IMR-90 (cell line): ENCODE data around the gene CCDC83. TPM values are rescaled to one million over a fixed set of nuclear protein-coding genes. Genes with fewer than 3 reads are reported as not detected.
"Not testable (repeated sequence)": the region's sequence is repeated elsewhere in the genome, so short reads cannot be mapped to it uniquely, and the experiment has no call there.

Source experiments
- ATAC-seq: fragments of 200-7000 bp; cut with Tn5 transposase; 2 replicates; pipeline ENCODE4 v1.9.1; 2020; ENCODE audit warnings: low read depth, mild to moderate bottlenecking, moderate library complexity
- BruUV-seq: library from RNA; stranded (reverse); fragments of 400-500 nt; replicated peaks from 2 replicates; lab custom pipeline; 2021; lab: Mats Ljungman, UMichigan
- CTCF ChIA-PET: fragments of 300-600 bp; formaldehyde crosslinking; extraction: SDS; loops from one replicate; lab custom pipeline; 2021; ENCODE audit warnings: antibody characterized with exemption; lab: Yijun Ruan, JAX
- POLR2A ChIA-PET: fragments of 300-600 bp; sonication (Branson Sonifier 250); formaldehyde crosslinking; loops from one replicate; lab custom pipeline; 2022; ENCODE audit warnings: antibody characterized with exemption; ENCODE audit not compliant: unreplicated experiment; lab: Charles Lee
- DNase-seq: peaks from one replicate; pipeline ENCODE4 v3.0.0; 2013
- H2AFZ ChIP-seq: replicated peaks from 2 replicates; pipeline ENCODE3; 2013; ENCODE audit warnings: low read length, mild to moderate bottlenecking; ENCODE audit not compliant: poor library complexity
- H2AK5ac ChIP-seq: 2 replicates; pipeline ENCODE4 v1.6.1; 2013; ENCODE audit warnings: low read depth, low read length, inconsistent platforms
- H2AK9ac ChIP-seq: replicated peaks from 2 replicates; pipeline ENCODE3; 2013; ENCODE audit warnings: mild to moderate bottlenecking, low read depth, low read length, moderate library complexity; ENCODE audit not compliant: poor library complexity
- H2BK120ac ChIP-seq: 2 replicates; pipeline ENCODE4 v1.6.1; 2013; ENCODE audit warnings: low read depth, low read length, inconsistent platforms
- H2BK15ac ChIP-seq: 3 replicates; pipeline ENCODE4 v1.6.1; 2013; ENCODE audit warnings: low read depth, low read length, inconsistent platforms
- H2BK20ac ChIP-seq: 2 replicates; pipeline ENCODE4 v1.6.1; 2013; ENCODE audit warnings: low read depth, mild to moderate bottlenecking, inconsistent platforms, low read length, moderate library complexity
- H2BK5ac ChIP-seq: 2 replicates; pipeline ENCODE4 v1.6.1; 2013; ENCODE audit warnings: mild to moderate bottlenecking, low read depth, low read length, inconsistent platforms; ENCODE audit not compliant: poor library complexity, severe bottlenecking
- H3K14ac ChIP-seq: replicated peaks from 2 replicates; pipeline ENCODE4 v1.6.1; 2013; ENCODE audit warnings: low read depth, low read length, inconsistent platforms
- H3K18ac ChIP-seq: 2 replicates; pipeline ENCODE4 v1.6.1; 2013; ENCODE audit warnings: low read depth, low read length, control low read depth
- H3K23ac ChIP-seq: 2 replicates; pipeline ENCODE4 v1.6.1; 2013; ENCODE audit warnings: low read depth, low read length, inconsistent platforms
- H3K27ac ChIP-seq: 2 replicates; pipeline ENCODE4 v1.5.1; 2013; ENCODE audit warnings: mild to moderate bottlenecking, control low read depth, low read length; ENCODE audit not compliant: insufficient read depth
- H3K27me3 ChIP-seq: 2 replicates; pipeline ENCODE4 v1.6.1; 2013; ENCODE audit warnings: low read length; ENCODE audit not compliant: control insufficient read depth, insufficient read depth
- H3K36me3 ChIP-seq: 2 replicates; pipeline ENCODE4 v1.6.1; 2013; ENCODE audit warnings: low read length, mixed read lengths; ENCODE audit not compliant: control insufficient read depth, insufficient read depth
- H3K4ac ChIP-seq: 2 replicates; pipeline ENCODE4 v1.6.1; 2013; ENCODE audit warnings: low read depth, low read length, inconsistent platforms
- H3K4me1 ChIP-seq: 2 replicates; pipeline ENCODE4 v1.6.1; 2013; ENCODE audit warnings: low read length, mixed read lengths; ENCODE audit not compliant: control insufficient read depth, insufficient read depth
- H3K4me2 ChIP-seq: 2 replicates; pipeline ENCODE4 v1.6.1; 2013; ENCODE audit warnings: low read depth, mild to moderate bottlenecking, control low read depth, low read length, moderate library complexity
- H3K4me3 ChIP-seq: 2 replicates; pipeline ENCODE4 v1.5.1; 2013; ENCODE audit warnings: low read depth, mild to moderate bottlenecking, control low read depth, low read length, moderate library complexity; ENCODE audit not compliant: insufficient read depth
- H3K56ac ChIP-seq: 2 replicates; pipeline ENCODE4 v1.6.1; 2013; ENCODE audit warnings: low read length, inconsistent platforms; ENCODE audit not compliant: insufficient read depth; ENCODE audit errors: extremely low read depth
- H3K79me1 ChIP-seq, 2 experiments: 2 replicates each; pipeline ENCODE4 v1.6.1; 2013; ENCODE audit warnings: low read length in 2 of 2, inconsistent platforms in 1 of 2, low read depth in 1 of 2
- H3K9ac ChIP-seq: 2 replicates; pipeline ENCODE4 v1.6.1; 2013; ENCODE audit warnings: low read depth, low read length, control low read depth
- H3K9me1 ChIP-seq: 2 replicates; pipeline ENCODE4 v1.6.1; 2013; ENCODE audit warnings: low read length, inconsistent platforms; ENCODE audit not compliant: insufficient read depth
- H3K9me3 ChIP-seq: 2 replicates; pipeline ENCODE4 v1.6.1; 2013; ENCODE audit warnings: low read length; ENCODE audit not compliant: control insufficient read depth, insufficient read depth
- H4K20me1 ChIP-seq: 2 replicates; pipeline ENCODE4 v1.6.1; 2013; ENCODE audit warnings: low read length, inconsistent platforms; ENCODE audit not compliant: insufficient read depth
- H4K5ac ChIP-seq: 2 replicates; pipeline ENCODE4 v1.6.1; 2013; ENCODE audit warnings: mild to moderate bottlenecking, low read depth, low read length, control low read depth
- H4K8ac ChIP-seq, 2 experiments: 2 replicates each; pipeline ENCODE4 v1.6.1; 2013; ENCODE audit warnings: low read depth in 2 of 2, low read length in 2 of 2, control low read depth in 1 of 2, inconsistent platforms in 1 of 2
- H4K91ac ChIP-seq: 2 replicates; pipeline ENCODE4 v1.6.1; 2013; ENCODE audit warnings: low read depth, low read length, inconsistent platforms; ENCODE audit not compliant: insufficient read depth
- dilution Hi-C: fragments of 300-500 bp; cut with HindIII; formaldehyde crosslinking; loops from one replicate; pipeline ENCODE4 v1.14.3; 2018; ENCODE audit warnings: low sequenced_read_pairs; ENCODE audit not compliant: unreplicated experiment
- in situ Hi-C: fragments of 300-500 bp; cut with MboI; formaldehyde crosslinking; loops from 3 replicates; pipeline ENCODE4 v1.14.3; 2019; ENCODE audit warnings: low sequenced_read_pairs, inconsistent platforms, mixed read lengths
- intact Hi-C: fragments of 100-400 bp; cut with micrococcal nuclease; formaldehyde crosslinking; loops from 2 replicates; pipeline ENCODE4 v1.10.0; 2022
- polyA plus RNA-seq, 3 experiments: library from polyadenylated mRNA; depleted of rRNA; stranded (reverse); fragments of >200 nt; gene quantifications; 2 replicates each; pipeline ENCODE4 v1.2.3, GENCODE V29; 2012; ENCODE audit warnings: low replicate concordance in 1 of 3
- total RNA-seq: library from RNA; depleted of rRNA; stranded (reverse); fragments of >200 nt; gene quantifications from 2 replicates; pipeline ENCODE4 v1.2.3, GENCODE V29; 2012

Gene CCDC83
- total and polyA plus RNA-seq, 2 of the 4 experiments (the other 2 are of a cell fraction): not detected

GRCh38 chr11:85840932-85841331, 14.3 kb upstream of the CCDC83 start:
- H3K9me3 ChIP-seq, intact Hi-C loops, H3K4me1 ChIP-seq, dilution Hi-C loops, H3K14ac ChIP-seq, H3K18ac ChIP-seq, BruUV-seq, H3K4ac ChIP-seq, H2BK20ac ChIP-seq, CTCF ChIA-PET, H2BK5ac ChIP-seq, H3K4me3 ChIP-seq, H3K9me1 ChIP-seq, H3K4me2 ChIP-seq, in situ Hi-C loops, H4K91ac ChIP-seq, H3K56ac ChIP-seq, H4K5ac ChIP-seq, H2AFZ ChIP-seq, H3K27ac ChIP-seq, H3K23ac ChIP-seq, H4K8ac ChIP-seq, H3K27me3 ChIP-seq, ATAC-seq, DNase-seq, H2AK9ac ChIP-seq, H2AK5ac ChIP-seq, H2BK120ac ChIP-seq, H3K79me1 ChIP-seq, H3K36me3 ChIP-seq, H3K9ac ChIP-seq, H2BK15ac ChIP-seq, H4K20me1 ChIP-seq: not testable (repeated sequence)
- POLR2A ChIA-PET: interaction anchor here (0.6 kb wide), 1 partner anchor 66 kb away, joined by 3 read pairs; no protein-coding TSS in a partner anchor
